Activated CD4-positive, alpha-beta T cell treated with anti-CD3 and anti-CD28 coated beads, Interleukin-2, amount 50 U/mL, for 24 hours (primary cell): ENCODE data around the gene TTYH1.

ENCODE experiments used
- DNase-seq, 2 donors: peaks; one replicate each; pipeline ENCODE4 v3.0.0-alpha.2; 2020; ENCODE audit warnings: low read depth in 1 of 2, low spot score in 1 of 2

The TTYH1 gene

DNA sequence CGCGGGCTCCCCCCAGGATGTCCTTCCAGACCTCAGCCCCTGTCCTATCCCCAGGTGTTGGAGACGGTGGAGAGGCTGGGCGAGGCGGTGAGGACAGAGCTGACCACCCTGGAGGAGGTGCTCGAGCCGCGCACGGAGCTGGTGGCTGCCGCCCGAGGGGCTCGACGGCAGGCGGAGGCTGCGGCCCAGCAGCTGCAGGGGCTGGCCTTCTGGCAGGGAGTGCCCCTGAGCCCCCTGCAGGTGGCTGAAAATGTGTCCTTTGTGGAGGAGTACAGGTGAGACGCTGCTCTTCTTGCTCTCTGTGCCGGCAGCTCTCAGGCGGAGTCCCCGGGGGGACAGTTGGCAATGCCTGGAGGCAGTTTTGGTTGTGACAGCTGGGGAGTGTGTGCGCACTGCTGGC lies 6.9 kb downstream of the TTYH1 start:
- no peak for DNase-seq

- DNase-seq = no peak
These were observed 8.9 kb downstream of the TTYH1 start for GRCh38 chr19:54424201-54424600.

- DNase-seq = no peak
These were observed 9.6 kb downstream of the TTYH1 start for GRCh38 chr19:54424660-54425381.

- DNase-seq = no peak
These were observed 10.1 kb downstream of the TTYH1 start for GRCh38 chr19:54425382-54425723.

GRCh38 chr19:54426291-54426931 lies 11.1 kb downstream of the TTYH1 start:
- DNase-seq = no peak

DNA sequence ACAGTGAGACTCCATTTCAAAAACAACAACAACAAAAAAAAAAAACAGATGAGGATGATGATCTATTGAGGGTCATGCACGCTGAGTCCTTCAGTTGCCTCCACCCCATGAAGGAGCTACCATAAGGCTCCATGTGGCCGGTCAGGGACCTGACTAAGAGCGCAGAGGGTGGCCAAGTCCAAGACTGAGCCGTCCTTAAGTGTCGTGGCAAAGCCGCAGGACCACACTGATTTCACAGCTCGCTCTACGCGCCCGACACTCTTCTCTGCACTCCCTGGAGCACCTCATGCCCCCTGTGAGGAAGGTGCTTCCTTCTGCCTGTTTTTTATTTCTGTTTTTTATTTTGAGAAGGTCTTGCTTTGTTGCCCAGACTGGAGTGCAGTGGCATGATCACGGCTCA lies 12.3 kb downstream of the TTYH1 start:
- no peak for DNase-seq

DNA sequence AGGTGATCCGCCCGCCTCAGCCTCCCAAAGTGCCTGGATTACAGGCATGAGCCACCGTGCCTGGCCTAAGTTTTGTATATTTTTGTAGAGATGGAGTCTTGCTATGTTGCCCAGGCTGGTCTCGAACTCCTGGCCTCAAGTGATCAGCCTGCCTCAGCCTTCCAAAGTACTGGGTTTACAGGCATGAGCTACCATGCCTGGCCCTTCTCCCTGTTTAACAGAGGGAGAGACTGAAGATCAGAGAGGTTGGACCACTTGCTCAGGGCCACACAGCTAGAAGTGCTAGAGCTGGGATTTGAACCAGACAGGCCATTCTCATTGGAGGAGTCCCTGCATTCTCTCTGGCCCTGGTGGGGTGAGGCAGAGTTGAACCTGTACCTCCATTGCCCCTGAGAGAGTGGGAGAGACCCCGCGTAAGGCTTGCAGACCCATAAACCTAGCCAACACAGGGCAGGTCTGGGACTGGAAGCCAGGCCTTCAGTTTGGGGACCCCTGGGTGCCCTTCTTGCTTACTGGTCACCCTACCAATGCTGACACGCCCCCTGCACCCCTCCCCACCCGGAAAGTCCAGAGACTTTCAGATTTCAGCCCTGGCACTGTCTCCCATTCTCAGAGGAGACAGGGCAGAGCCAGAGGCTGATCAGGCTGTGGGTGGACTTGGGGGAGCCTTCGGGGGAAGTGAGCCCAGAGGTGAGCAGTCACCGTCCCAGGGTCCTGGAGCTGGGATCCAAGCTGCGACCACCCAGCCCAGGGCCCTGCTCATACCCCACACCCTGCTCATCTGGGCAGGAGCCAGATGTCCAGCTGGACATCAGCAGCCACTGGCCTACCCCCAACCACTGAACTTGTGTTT lies 13.3 kb downstream of the TTYH1 start:
- DNase-seq = no peak

DNA sequence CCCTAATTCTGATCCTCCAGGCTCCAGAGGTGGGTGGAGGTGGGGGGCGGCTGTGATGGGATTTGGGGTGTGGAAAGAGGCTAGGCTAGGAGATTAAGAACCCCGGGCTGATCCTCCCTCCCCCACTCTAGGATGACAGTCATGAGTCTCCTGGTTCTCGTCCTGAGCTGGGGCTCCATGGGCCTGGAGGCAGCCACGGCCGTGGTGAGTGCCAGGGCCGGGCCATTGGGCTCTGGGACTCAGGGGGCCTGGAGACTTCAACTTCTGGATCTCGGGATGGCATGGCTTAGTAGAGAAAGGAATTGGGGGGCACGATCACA lies 13.9 kb downstream of the TTYH1 start:
- no peak for DNase-seq

GRCh38 chr19:54429545-54430227 lies 14.4 kb downstream of the TTYH1 start:
- DNase-seq = no peak

DNA sequence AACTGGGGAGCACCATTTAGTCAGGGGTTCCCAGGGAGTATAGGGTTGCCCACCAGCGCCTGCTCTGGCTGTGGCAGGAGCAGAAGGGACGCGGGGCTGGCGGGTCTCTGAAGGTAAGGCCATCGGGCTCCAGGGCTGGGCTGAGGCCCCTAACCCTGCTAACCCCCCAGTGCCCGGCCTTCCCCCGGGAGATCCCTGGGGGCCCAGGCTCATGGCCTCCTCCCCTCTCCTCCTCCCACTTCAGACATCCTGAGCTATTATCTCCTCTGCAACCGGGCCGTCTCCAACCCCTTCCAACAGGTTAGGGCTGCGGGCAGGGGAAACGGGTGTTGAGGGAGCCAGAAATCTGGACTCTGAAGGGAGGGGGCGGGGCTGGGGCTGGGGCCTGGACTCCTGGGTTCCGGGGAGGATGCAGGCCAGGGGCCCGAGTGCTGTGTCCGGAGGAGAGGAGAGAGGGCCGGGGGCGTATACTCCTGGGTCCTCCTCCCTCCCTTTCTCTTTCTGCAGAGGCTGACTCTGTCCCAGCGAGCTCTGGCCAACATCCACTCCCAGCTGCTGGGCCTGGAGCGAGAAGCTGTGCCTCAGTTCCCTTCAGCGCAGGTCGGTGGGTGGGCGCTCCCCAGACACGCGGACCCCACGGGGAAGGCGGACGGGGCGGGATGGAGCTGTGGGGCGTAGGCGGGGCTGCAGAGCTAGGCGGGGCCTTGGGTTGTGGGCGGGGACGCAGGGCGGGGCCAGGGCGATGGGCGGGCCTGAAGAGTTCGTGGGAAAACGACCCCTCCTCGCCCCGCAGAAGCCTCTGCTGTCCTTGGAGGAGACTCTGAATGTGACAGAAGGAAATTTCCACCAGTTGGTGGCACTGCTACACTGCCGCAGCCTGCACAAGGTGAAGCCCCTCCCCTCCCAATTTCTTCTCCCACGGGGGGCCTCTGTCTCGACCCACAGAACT lies 15.3 kb downstream of the TTYH1 start:
- DNase-seq = no peak

DNA sequence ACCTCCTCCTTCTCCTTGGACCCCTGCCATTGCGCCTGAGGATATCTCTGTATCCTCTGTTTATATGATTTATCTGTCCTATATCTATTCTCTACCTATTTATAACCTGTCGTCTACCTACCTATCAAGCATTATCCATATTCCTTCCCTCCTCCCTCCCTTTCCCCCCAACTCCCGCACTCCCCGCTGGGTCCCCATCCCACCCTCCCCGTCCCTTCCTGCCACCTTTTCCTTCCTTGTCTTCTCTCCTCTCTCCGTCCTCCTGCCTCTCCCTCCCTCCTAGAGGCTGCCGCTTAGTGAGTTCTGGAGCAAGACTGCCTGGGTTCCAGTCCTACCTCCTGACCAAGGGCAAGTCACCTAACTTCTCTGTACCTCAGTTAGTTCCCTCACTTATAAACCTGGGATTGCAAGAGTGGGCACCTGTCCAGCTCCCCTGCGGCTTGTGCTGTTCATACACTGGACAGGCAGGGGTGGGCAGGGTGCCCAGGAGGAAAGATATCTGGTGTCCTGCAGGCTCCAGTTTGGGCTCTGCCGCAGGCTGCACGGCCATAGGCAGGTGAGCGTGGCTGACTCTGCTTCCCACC lies 16.1 kb downstream of the TTYH1 start:
- DNase-seq = no peak

- DNase-seq = no peak
These were observed 17.0 kb downstream of the TTYH1 start for GRCh38 chr19:54432144-54432738.

GRCh38 chr19:54433697-54434096 lies 18.4 kb downstream of the TTYH1 start:
- DNase-seq = no peak

GRCh38 chr19:54434112-54434872 lies 19.0 kb downstream of the TTYH1 start:
- no peak for DNase-seq

DNA sequence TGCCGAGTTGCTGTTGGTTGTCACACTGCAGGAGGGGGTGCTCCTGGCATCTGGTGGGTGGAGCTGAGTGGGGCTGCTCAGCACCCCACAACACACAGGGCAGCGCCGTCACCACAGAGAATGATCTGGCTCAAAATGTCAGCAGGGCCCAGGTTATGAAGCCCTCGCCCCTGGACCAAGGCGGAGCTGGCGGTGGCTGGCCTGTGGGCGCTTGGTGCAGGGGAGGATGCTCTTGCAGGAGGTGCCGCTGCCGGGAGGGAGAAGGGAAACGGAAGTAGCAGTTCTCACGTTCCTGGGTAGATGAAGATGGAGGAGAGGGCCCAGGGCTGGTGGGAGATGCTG lies 19.6 kb downstream of the TTYH1 start:
- DNase-seq = no peak

DNA sequence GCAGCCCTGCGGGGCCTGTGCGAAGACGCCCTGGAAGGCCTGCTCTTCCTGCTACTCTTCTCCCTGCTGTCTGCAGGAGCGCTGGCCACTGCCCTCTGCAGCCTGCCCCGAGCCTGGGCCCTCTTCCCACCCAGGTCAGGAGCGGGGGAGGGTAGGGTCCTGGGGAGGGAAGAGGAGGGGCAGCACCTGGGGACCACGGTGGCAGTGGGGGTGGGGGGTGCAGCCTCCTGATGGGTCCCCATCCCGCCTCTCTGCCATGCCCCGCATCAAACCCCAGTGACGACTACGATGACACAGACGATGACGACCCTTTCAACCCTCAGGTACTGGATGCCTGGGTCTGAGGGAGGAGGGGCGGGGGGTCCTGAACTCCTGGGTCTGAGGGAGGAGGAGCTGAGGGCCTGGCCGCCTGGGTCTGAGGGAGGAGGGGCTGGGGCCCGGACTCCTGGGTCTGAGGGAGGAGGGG lies 20.3 kb downstream of the TTYH1 start:
- DNase-seq = no peak

DNA sequence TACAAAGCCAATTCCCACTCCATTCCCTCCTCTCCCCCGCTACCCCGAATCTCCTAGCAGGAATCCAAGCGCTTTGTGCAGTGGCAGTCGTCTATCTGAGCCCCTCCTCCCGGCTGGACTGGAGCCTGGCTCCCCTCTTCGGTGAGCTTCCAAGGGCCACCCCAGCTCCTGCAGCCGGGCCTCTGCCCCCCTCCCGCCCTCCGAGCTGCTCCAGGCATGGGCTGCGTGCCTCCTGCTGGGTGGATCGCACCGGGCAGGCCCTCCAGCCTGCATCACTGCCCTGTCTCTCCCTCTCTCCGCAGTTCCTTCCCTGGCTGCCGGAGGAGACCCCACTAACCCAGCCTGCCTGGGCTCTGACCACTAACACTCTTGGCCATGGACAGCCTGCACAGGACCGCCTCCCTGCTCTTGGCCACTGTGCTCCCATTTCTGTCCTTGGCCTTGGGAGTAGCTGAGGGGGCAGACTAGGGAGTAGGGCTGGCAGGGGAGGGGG lies 20.8 kb downstream of the TTYH1 start:
- DNase-seq = no peak

DNA sequence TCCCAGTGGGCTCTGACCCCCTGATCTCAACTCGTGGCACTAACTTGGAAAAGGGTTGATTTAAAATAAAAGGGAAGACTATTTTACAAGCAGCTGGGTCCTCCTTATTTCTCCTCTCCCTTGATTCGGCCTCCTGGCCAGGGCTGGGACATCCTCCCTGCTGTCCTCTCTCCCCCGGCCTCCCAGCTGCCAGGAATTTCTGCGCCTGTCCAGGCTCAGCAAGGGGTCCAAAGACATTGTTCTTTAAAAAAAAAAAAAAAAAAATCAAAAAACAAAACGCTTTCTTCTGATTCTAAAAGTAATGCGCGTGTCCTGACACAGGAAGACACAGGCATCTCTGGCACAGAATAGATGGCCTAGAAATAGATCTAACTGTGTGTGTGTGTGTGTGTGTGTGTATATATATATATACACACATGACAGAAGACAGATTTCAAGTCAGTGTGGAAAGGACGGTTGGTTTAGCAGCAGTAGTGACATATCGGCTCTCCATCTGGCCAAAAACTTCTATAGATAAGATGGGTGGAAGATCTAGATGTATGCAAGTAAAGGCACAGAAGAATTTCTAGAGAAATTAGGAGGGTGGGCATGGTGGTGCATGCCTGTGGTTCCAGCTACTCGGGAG lies 21.5 kb downstream of the TTYH1 start:
- no peak for DNase-seq
